GM12878 (cell line): ENCODE measurements around the gene TPM4. TPM values are rescaled to one million over a fixed set of nuclear protein-coding genes. Genes with fewer than 3 reads are reported as not detected.

Experiments used
- ATAC-seq: fragments of 200-7000 bp; cut with Tn5 transposase; 3 replicates; pipeline ENCODE4 v1.9.1; 2020; ENCODE audit warnings: mild to moderate bottlenecking, moderate library complexity
- BruUV-seq: library from RNA; stranded (reverse); fragments of 400-500 nt; replicated peaks from 2 replicates; lab custom pipeline; 2021; lab: Mats Ljungman, UMichigan
- CTCF ChIA-PET: fragments of 300-600 bp; sonication (Branson Sonifier 250); formaldehyde crosslinking; extraction: SDS; loops from one replicate; lab custom pipeline; 2021; ENCODE audit warnings: inconsistent platforms; lab: Yijun Ruan, JAX
- POLR2A ChIA-PET: fragments of 350-600 bp; formaldehyde crosslinking; extraction: SDS; loops from one replicate; lab custom pipeline; 2021; ENCODE audit warnings: inconsistent platforms; lab: Charles Lee
- RAD21 ChIA-PET: fragments of 300-600 bp; sonication (Branson Sonifier 250); formaldehyde crosslinking; loops from one replicate; lab custom pipeline; 2023; ENCODE audit warnings: antibody characterized with exemption; ENCODE audit not compliant: unreplicated experiment; lab: Charles Lee
- SMC1A ChIA-PET: fragments of 300-600 bp; sonication (Branson Sonifier 250); formaldehyde crosslinking; loops from one replicate; lab custom pipeline; 2023; ENCODE audit not compliant: unreplicated experiment, uncharacterized antibody; lab: Charles Lee
- DNase-seq: peaks from one replicate; pipeline ENCODE4 v3.0.0-alpha.2; 2011; ENCODE audit warnings: low read depth, low spot score
- FAIRE-seq: peaks from 3 replicates; lab custom pipeline; 2011; peaks lifted over from hg19 to GRCh38; lab: Jason Lieb, UNC
- H2AFZ ChIP-seq: 2 replicates; pipeline ENCODE4 v1.6.0; 2011; ENCODE audit warnings: low read depth, low read length, control low read depth; ENCODE audit not compliant: control insufficient read depth
- H3K27ac ChIP-seq: 2 replicates; pipeline ENCODE4 v1.5.1; 2011; ENCODE audit warnings: control low read depth; ENCODE audit not compliant: control insufficient read depth, insufficient read depth
- H3K27me3 ChIP-seq, 2 experiments: replicated peaks in 1 of 2; 2 replicates each; pipeline versions ENCODE4 v1.6.0 to v1.6.1; 2011; ENCODE audit warnings: low read length in 1 of 2; ENCODE audit not compliant: control insufficient read depth in 2 of 2, insufficient read depth in 2 of 2
- H3K36me3 ChIP-seq, 2 experiments: 2 replicates each; pipeline ENCODE4 v1.5.1; 2011; ENCODE audit warnings: low read length in 1 of 2; ENCODE audit not compliant: control insufficient read depth in 2 of 2, insufficient read depth in 2 of 2
- H3K4me1 ChIP-seq: 2 replicates; pipeline ENCODE4 v1.6.1; 2011; ENCODE audit warnings: mild to moderate bottlenecking, low read length, moderate library complexity, mixed read lengths; ENCODE audit not compliant: control insufficient read depth, insufficient read depth
- H3K4me2 ChIP-seq: 2 replicates; pipeline ENCODE4 v1.6.0; 2011; ENCODE audit warnings: control low read depth; ENCODE audit not compliant: control insufficient read depth, insufficient read depth
- H3K4me3 ChIP-seq: fragments of 200-600 bp; sonication (generic); 2 replicates; pipeline ENCODE4 v1.5.1; 2016
- H3K79me2 ChIP-seq: 2 replicates; pipeline ENCODE4 v1.6.0; 2011; ENCODE audit warnings: low read length; ENCODE audit not compliant: control insufficient read depth, insufficient read depth
- H3K9ac ChIP-seq: 2 replicates; pipeline ENCODE4 v1.8.0; 2011; ENCODE audit warnings: low read length, control low read depth, mixed read lengths; ENCODE audit not compliant: control insufficient read depth, insufficient read depth
- H3K9me3 ChIP-seq: replicated peaks from 3 replicates; pipeline ENCODE4 v1.5.1; 2011; ENCODE audit warnings: mild to moderate bottlenecking, low read length; ENCODE audit not compliant: control insufficient read depth, insufficient read depth
- H4K20me1 ChIP-seq: 2 replicates; pipeline ENCODE4 v1.6.0; 2011; ENCODE audit not compliant: control insufficient read depth, insufficient read depth
- DPF2 ChIP-seq: fragments of 450-650 bp; IDR thresholded peaks from 2 replicates; pipeline ENCODE4 v1.6.1; 2017; ENCODE audit warnings: mild to moderate bottlenecking
- SPI1 ChIP-seq: IDR thresholded peaks from 2 replicates; pipeline ENCODE4 v1.6.1; 2011; ENCODE audit warnings: low read depth, mild to moderate bottlenecking, low read length, moderate library complexity, borderline replicate concordance; ENCODE audit not compliant: insufficient read depth
- TCF3 ChIP-seq: IDR thresholded peaks from 2 replicates; pipeline ENCODE4 v1.6.1; 2012; ENCODE audit warnings: low read depth, mild to moderate bottlenecking, low read length, borderline replicate concordance; ENCODE audit not compliant: insufficient read depth
- YY1 ChIP-seq: IDR thresholded peaks from 2 replicates; pipeline ENCODE4 v1.6.1; 2011; ENCODE audit warnings: low read depth, mild to moderate bottlenecking, low read length
- WGBS: methylation state at CpG from one replicate; pipeline ENCODE4 v1.1.6; 2016; ENCODE audit warnings: low lambda C conversion rate; ENCODE audit not compliant: insufficient replicate concordance, insufficient coverage; ENCODE audit errors: missing lambda C conversion rate; 5-methylcytosine and 5-hydroxymethylcytosine counted together
- in situ Hi-C: fragments of 300-500 bp; cut with MboI; formaldehyde crosslinking; loops from 9 replicates; pipeline ENCODE4 v1.14.3; 2018; ENCODE audit warnings: mixed read lengths
- intact Hi-C: fragments of 100-400 bp; cut with micrococcal nuclease; formaldehyde crosslinking; loops from one replicate; pipeline ENCODE4 v1.14.2; 2022; ENCODE audit not compliant: unreplicated experiment
- polyA plus RNA-seq, 11 experiments: library from polyadenylated mRNA; depleted of rRNA in 4 of 11; unstranded in 6 of 11; stranded (reverse) in 5 of 11; fragments of >200 nt; fragmentation: Nextera tagmentation in 4 of 11; fragmentation: Illumina TruSeq in 1 of 11; extraction: Ambion mirVana in 4 of 11; extraction: Trizol in 1 of 11; gene quantifications; 1 replicate in 1 of 11; 2 replicates in 10 of 11; pipeline versions ENCODE4 v1.2.1 to v1.2.3, GENCODE V29; 2011 to 2016; ENCODE audit warnings: inconsistent platforms in 2 of 11, missing spikeins in 2 of 11, low read depth in 1 of 11
- total RNA-seq, 4 experiments: library from RNA; depleted of rRNA in 3 of 4; stranded (reverse); fragments of >200 nt in 3 of 4; fragmentation: Illumina TruSeq in 1 of 4; extraction: Trizol in 1 of 4; gene quantifications; 2 replicates each; pipeline versions ENCODE4 v1.2.1 to v1.2.3, GENCODE V29; 2013 to 2021
- TF ChIP-seq, protein P1 (sequence below): fragments of 450-650 bp; IDR thresholded peaks from 2 replicates; pipeline ENCODE4 v1.6.1; 2017; ENCODE audit warnings: antibody characterized with exemption, mild to moderate bottlenecking, moderate library complexity
- TF ChIP-seq, protein P2 (sequence below): fragments of 450-650 bp; IDR thresholded peaks from 2 replicates; pipeline ENCODE4 v1.6.1; 2016; ENCODE audit warnings: mild to moderate bottlenecking, moderate library complexity, borderline replicate concordance

Gene TPM4
- total and polyA plus RNA-seq, 10 of the 15 experiments (the other 5 are each of a cell fraction or from before 2014, with no cell fraction given) = 183 to 620 (median 407) TPM

DNA sequence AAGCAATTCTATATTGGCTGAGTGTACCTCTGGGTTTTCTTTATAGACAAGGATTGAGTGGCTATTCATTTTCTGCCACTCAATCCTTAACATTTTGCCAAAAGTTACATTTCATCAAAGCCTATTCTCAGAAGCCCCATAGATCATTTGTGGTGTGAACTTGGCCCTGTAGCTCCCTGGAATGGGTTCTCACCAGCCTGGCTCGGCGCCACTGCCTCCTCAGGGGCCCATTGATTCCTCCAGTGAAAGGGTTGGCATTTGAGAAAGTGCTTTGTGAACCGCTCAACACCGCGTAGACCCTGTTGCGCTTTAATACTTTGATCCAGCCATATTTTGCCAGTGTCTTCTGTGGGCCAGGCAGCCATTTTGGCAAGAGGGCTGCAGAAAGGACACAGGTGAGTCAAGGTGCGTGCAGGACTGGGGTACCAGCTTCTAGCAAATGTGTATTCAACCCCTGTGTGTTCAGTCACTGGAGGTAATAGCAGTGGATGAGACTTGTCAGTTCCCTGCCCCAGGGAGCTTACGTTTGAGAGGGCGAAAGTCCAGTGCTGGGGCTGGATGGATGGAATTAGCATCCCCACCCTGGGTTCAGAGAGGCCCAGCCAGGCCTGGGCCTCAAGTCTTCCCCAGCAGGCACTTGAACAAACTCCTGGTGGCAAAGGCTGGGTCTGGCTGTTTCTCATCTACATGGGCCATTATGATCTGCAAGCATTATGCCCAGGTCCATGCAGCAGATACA lies 39.2 kb downstream of the TPM4 start:
- H3K4me3 ChIP-seq = peak overlapping the region; percentile 35; the same call in 1 of the 2 replicates

More for the DNA sequence above, 39.2 kb downstream of the TPM4 start:
- ChIA-PET POLR2A (interaction anchor here (0.9 to 11.3 kb wide), 3 partner anchors 20 to 28 kb away, joined by 3 to 174 read pairs (median 4); partner anchors contain the start of gene HSH2D), CTCF (interaction anchor here (0.7 to 6.8 kb wide), 8 partner anchors 21 to 69 kb away, joined by 3 to 111 read pairs (median 16); partner anchors contain the start of genes FAM32A, HSH2D and TPM4), RAD21 (interaction anchor here (0.7 to 5.6 kb wide), 5 partner anchors 24 to 66 kb away, joined by 3 to 80 read pairs (median 12); partner anchors contain the start of gene HSH2D), SMC1A (interaction anchor here (0.8 to 8.6 kb wide), 10 partner anchors 25 to 70 kb away, joined by 3 to 135 read pairs (median 4); partner anchors contain the start of genes FAM32A, HSH2D and TPM4)
- H3K9ac ChIP-seq = peak overlapping the region; percentile 43; the same call in 1 of the 2 replicates
- peaks cover 72% of the 10 kb centered on the region for H3K79me2 ChIP-seq
- FAIRE-seq = no peak
- no peaks in the 10 kb centered on the region for H4K20me1 ChIP-seq
- H3K4me1 ChIP-seq = peaks cover 66% of the 10 kb centered on the region
- in situ Hi-C loops (no loop called here), intact Hi-C loops (loop anchor here (10.0 kb wide), 1 partner anchor 329 kb away; no protein-coding TSS in a partner anchor)
- no peaks in the 10 kb centered on the region for H3K9me3 ChIP-seq
- WGBS = 96% methylated on average over 9 of the region's 9 CpGs
- no peak for DNase-seq
- H3K27ac ChIP-seq = peak overlapping the region; percentile 100
- H2AFZ ChIP-seq = no peak overlapping the region
- BruUV-seq = no TSS peak
- H3K36me3 ChIP-seq = peaks cover 0 to 14% of the 10 kb centered on the region in 2 experiments; a peak in 3 of 4 replicates
- no peaks in the 10 kb centered on the region for H3K27me3 ChIP-seq
- H3K4me2 ChIP-seq = peak overlapping the region; percentile 82
- no peak for ATAC-seq
- TF ChIP-seq, protein P1, sequence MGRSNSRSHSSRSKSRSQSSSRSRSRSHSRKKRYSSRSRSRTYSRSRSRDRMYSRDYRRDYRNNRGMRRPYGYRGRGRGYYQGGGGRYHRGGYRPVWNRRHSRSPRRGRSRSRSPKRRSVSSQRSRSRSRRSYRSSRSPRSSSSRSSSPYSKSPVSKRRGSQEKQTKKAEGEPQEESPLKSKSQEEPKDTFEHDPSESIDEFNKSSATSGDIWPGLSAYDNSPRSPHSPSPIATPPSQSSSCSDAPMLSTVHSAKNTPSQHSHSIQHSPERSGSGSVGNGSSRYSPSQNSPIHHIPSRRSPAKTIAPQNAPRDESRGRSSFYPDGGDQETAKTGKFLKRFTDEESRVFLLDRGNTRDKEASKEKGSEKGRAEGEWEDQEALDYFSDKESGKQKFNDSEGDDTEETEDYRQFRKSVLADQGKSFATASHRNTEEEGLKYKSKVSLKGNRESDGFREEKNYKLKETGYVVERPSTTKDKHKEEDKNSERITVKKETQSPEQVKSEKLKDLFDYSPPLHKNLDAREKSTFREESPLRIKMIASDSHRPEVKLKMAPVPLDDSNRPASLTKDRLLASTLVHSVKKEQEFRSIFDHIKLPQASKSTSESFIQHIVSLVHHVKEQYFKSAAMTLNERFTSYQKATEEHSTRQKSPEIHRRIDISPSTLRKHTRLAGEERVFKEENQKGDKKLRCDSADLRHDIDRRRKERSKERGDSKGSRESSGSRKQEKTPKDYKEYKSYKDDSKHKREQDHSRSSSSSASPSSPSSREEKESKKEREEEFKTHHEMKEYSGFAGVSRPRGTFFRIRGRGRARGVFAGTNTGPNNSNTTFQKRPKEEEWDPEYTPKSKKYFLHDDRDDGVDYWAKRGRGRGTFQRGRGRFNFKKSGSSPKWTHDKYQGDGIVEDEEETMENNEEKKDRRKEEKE = no peak
- TF ChIP-seq, protein P2, sequence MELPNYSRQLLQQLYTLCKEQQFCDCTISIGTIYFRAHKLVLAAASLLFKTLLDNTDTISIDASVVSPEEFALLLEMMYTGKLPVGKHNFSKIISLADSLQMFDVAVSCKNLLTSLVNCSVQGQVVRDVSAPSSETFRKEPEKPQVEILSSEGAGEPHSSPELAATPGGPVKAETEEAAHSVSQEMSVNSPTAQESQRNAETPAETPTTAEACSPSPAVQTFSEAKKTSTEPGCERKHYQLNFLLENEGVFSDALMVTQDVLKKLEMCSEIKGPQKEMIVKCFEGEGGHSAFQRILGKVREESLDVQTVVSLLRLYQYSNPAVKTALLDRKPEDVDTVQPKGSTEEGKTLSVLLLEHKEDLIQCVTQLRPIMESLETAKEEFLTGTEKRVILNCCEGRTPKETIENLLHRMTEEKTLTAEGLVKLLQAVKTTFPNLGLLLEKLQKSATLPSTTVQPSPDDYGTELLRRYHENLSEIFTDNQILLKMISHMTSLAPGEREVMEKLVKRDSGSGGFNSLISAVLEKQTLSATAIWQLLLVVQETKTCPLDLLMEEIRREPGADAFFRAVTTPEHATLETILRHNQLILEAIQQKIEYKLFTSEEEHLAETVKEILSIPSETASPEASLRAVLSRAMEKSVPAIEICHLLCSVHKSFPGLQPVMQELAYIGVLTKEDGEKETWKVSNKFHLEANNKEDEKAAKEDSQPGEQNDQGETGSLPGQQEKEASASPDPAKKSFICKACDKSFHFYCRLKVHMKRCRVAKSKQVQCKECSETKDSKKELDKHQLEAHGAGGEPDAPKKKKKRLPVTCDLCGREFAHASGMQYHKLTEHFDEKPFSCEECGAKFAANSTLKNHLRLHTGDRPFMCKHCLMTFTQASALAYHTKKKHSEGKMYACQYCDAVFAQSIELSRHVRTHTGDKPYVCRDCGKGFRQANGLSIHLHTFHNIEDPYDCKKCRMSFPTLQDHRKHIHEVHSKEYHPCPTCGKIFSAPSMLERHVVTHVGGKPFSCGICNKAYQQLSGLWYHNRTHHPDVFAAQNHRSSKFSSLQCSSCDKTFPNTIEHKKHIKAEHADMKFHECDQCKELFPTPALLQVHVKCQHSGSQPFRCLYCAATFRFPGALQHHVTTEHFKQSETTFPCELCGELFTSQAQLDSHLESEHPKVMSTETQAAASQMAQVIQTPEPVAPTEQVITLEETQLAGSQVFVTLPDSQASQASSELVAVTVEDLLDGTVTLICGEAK = no peak
- TF ChIP-seq YY1 (peak; percentile 63), DPF2 (no peak), TCF3 (no peak), SPI1 (no peak)
